Measurements from ENCODE around the gene PLEKHG4.

PLEKHG4 gene

GRCh38 chr16:67234180-67234597, 45.1 kb upstream of the PLEKHG4 start:
- H3K79me2 ChIP-seq, result no peaks in the 10 kb centered on the region
- H3K27ac ChIP-seq, result no peak overlapping the region
- no peak overlapping the region for H3K4me3 ChIP-seq (ENCODE audit: low read depth, low read length)
- H3K36me3 ChIP-seq (ENCODE audit: control insufficient read depth, insufficient read depth, low read length), result no peaks in the 10 kb centered on the region
- no peak for TF ChIP-seq CTCF (IDR thresholded peaks at IDR 0.05)
- no peak overlapping the region for H2AFZ ChIP-seq
- no peak overlapping the region for H3K9ac ChIP-seq
- H3K4me1 ChIP-seq, result no peaks in the 10 kb centered on the region
- no peaks in the 10 kb centered on the region for H3K9me3 ChIP-seq (ENCODE audit: control insufficient read depth, low read length)
- H3K27me3 ChIP-seq (ENCODE audit: control insufficient read depth, insufficient read depth, low read length), result no peaks in the 10 kb centered on the region
- no peak overlapping the region for H3K4me2 ChIP-seq (ENCODE audit: low read length)

GRCh38 chr16:67235816-67236562, 43.3 kb upstream of the PLEKHG4 start:
- Histone ChIP-seq H3K9ac (no peak overlapping the region), H3K4me3 (ENCODE audit: low read depth, low read length) (no peak overlapping the region), H2AFZ (no peak overlapping the region), H3K79me2 (no peaks in the 10 kb centered on the region), H3K27me3 (ENCODE audit: control insufficient read depth, insufficient read depth, low read length) (no peaks in the 10 kb centered on the region), H3K4me1 (no peaks in the 10 kb centered on the region), H3K9me3 (ENCODE audit: control insufficient read depth, low read length) (no peaks in the 10 kb centered on the region), H3K36me3 (ENCODE audit: control insufficient read depth, insufficient read depth, low read length) (no peaks in the 10 kb centered on the region), H3K4me2 (ENCODE audit: low read length) (no peak overlapping the region), H3K27ac (no peak overlapping the region)
- no peak for TF ChIP-seq CTCF (IDR thresholded peaks at IDR 0.05)

- no peak for TF ChIP-seq CTCF (IDR thresholded peaks at IDR 0.05)
- H3K4me1 ChIP-seq, result no peaks in the 10 kb centered on the region
- H3K9me3 ChIP-seq (ENCODE audit: control insufficient read depth, low read length), result no peaks in the 10 kb centered on the region
- H3K4me3 ChIP-seq (ENCODE audit: low read depth, low read length), result no peak overlapping the region
- H3K79me2 ChIP-seq, result peaks cover 2% of the 10 kb centered on the region
- H3K36me3 ChIP-seq (ENCODE audit: control insufficient read depth, insufficient read depth, low read length), result no peaks in the 10 kb centered on the region
- no peaks in the 10 kb centered on the region for H3K27me3 ChIP-seq (ENCODE audit: control insufficient read depth, insufficient read depth, low read length)
- no peak overlapping the region for H3K9ac ChIP-seq
- H3K27ac ChIP-seq, result no peak overlapping the region
- no peak overlapping the region for H3K4me2 ChIP-seq (ENCODE audit: low read length)
- no peak overlapping the region for H2AFZ ChIP-seq
These were observed 42.6 kb upstream of the PLEKHG4 start for GRCh38 chr16:67236563-67237395.

GRCh38 chr16:67237396-67238277, 41.7 kb upstream of the PLEKHG4 start:
- no peaks in the 10 kb centered on the region for H3K27me3 ChIP-seq (ENCODE audit: control insufficient read depth, insufficient read depth, low read length)
- H3K4me3 ChIP-seq (ENCODE audit: low read depth, low read length), result no peak overlapping the region
- H3K4me2 ChIP-seq (ENCODE audit: low read length), result no peak overlapping the region
- no peaks in the 10 kb centered on the region for H3K4me1 ChIP-seq
- no peak for TF ChIP-seq CTCF (IDR thresholded peaks at IDR 0.05)
- H3K27ac ChIP-seq, result no peak overlapping the region
- H2AFZ ChIP-seq, result no peak overlapping the region
- H3K36me3 ChIP-seq (ENCODE audit: control insufficient read depth, insufficient read depth, low read length), result no peaks in the 10 kb centered on the region
- no peaks in the 10 kb centered on the region for H3K9me3 ChIP-seq (ENCODE audit: control insufficient read depth, low read length)
- H3K79me2 ChIP-seq, result peaks cover 2% of the 10 kb centered on the region
- no peak overlapping the region for H3K9ac ChIP-seq
